Spleen (tissue), 11 donors: ENCODE results near the gene NOTCH1. TPM values are rescaled to one million over a fixed set of nuclear protein-coding genes. Genes with fewer than 3 reads are reported as not detected.
A peak's percentile ranks its signal among the peaks of the same experiment; 100 is the strongest.

Source experiments
- DNase-seq: peaks from one replicate; pipeline ENCODE4 v3.0.0-alpha.2; 2020
- H3K27ac ChIP-seq, 8 donors: fragments of 200-600 bp; sonication (generic) in 7 of 8; 1 replicate in 4 of 8; 2 replicates in 4 of 8; pipeline versions ENCODE4 v1.5.0 to v1.8.0; 2016 to 2021; ENCODE audit warnings: inconsistent platforms in 4 of 8, mild to moderate bottlenecking in 4 of 8, moderate library complexity in 1 of 8
- H3K27me3 ChIP-seq, 7 donors: fragments of 200-600 bp; sonication (generic) in 6 of 7; replicated peaks in 1 of 7; 1 replicate in 4 of 7; 2 replicates in 3 of 7; pipeline versions ENCODE4 v1.5.0 to v1.8.0; 2016 to 2021; ENCODE audit warnings: inconsistent platforms in 3 of 7, mild to moderate bottlenecking in 1 of 7
- H3K36me3 ChIP-seq, 6 donors: fragments of 200-600 bp; sonication (generic) in 5 of 6; 1 replicate in 4 of 6; 2 replicates in 2 of 6; pipeline versions ENCODE4 v1.5.0 to v1.8.0; 2016 to 2021; ENCODE audit warnings: inconsistent platforms in 2 of 6
- H3K4me1 ChIP-seq, 6 donors: fragments of 200-600 bp; sonication (generic) in 5 of 6; 1 replicate in 3 of 6; 2 replicates in 3 of 6; pipeline versions ENCODE4 v1.5.0 to v1.8.0; 2016 to 2021; ENCODE audit warnings: inconsistent platforms in 3 of 6
- H3K4me3 ChIP-seq, 8 donors: fragments of 200-600 bp; sonication (generic) in 7 of 8; 1 replicate in 4 of 8; 2 replicates in 4 of 8; pipeline versions ENCODE4 v1.5.0 to v1.8.0; 2016 to 2021; ENCODE audit warnings: inconsistent platforms in 4 of 8, mild to moderate bottlenecking in 4 of 8, moderate library complexity in 2 of 8
- H3K9me3 ChIP-seq, 8 donors: fragments of 200-600 bp; sonication (generic) in 7 of 8; 1 replicate in 4 of 8; 2 replicates in 4 of 8; pipeline versions ENCODE4 v1.5.0 to v1.8.0; 2016 to 2021; ENCODE audit warnings: inconsistent platforms in 4 of 8
- POLR2A ChIP-seq, 3 donors: fragments of 450-650 bp; IDR thresholded peaks; one replicate each; pipeline ENCODE4 v1.5.1; 2017; ENCODE audit warnings: antibody characterized with exemption in 3 of 3, mild to moderate bottlenecking in 1 of 3
- POLR2AphosphoS5 ChIP-seq, 3 donors: sonication (generic); formaldehyde crosslinking; IDR thresholded peaks; one replicate each; pipeline ENCODE4 v1.5.1; 2017; ENCODE audit warnings: antibody characterized with exemption in 3 of 3
- WGBS, 5 donors: extraction: QIAGEN DNeasy Blood & Tissue Kit in 3 of 5; methylation state at CpG; one replicate each; pipeline versions ENCODE4 v1.1.5 to v1.1.7; 2013 to 2018; 5-methylcytosine and 5-hydroxymethylcytosine counted together
- intact Hi-C: fragments of 100-400 bp; cut with DNase I; formaldehyde crosslinking; loops from one replicate; pipeline ENCODE4 v1.15.0; 2023; ENCODE audit warnings: low total_unique reads
- polyA plus RNA-seq, 3 donors: library from polyadenylated mRNA; stranded (reverse); fragments of 200-250 nt; gene quantifications; one replicate each; pipeline ENCODE4 v1.2.1, GENCODE V29; 2013
- total RNA-seq, 7 donors: library from RNA; depleted of rRNA in 3 of 7; stranded (reverse); fragments of >200 nt in 3 of 7; fragmentation: NEBNext Ultra II Directional in 4 of 7; extraction: Animal tissue kit (Norgen Biotek cat#: 25700) in 4 of 7; gene quantifications; one replicate each; pipeline versions ENCODE4 v1.1.0 to v1.2.1, GENCODE V29; 2016 to 2021
- TF ChIP-seq, protein P1 (sequence below), 11 experiments: fragments of 200-600 bp in 7 of 11; fragments of 450-650 bp in 4 of 11; sonication (generic) in 4 of 11; IDR thresholded peaks in 8 of 11; conservative IDR thresholded peaks in 3 of 11; 1 replicate in 7 of 11; 2 replicates in 4 of 11; pipeline versions ENCODE4 v1.4.0 to v1.8.0; 2016 to 2021; ENCODE audit warnings: antibody characterized with exemption in 11 of 11, inconsistent platforms in 4 of 11, mild to moderate bottlenecking in 1 of 11
- donor health status: healthy with polysubstance abuse.
- donor health status: DM: no; HTN: no; CAD: no; lungs with moderate emphysema.
- donor health status: DM: no; HTN: no; CAD: no.
- donor health status: Bipolar disorder and iron deficiency.
- donor health status: healthy.
- donor health status: DM: no; HTN: no; CAD: no.
- donor health status: DM: yes; HTN: yes; CAD: no.

NOTCH1 gene
- total and polyA plus RNA-seq, 10 donors, result 4.9 to 140 (median 93.9) TPM

DNA sequence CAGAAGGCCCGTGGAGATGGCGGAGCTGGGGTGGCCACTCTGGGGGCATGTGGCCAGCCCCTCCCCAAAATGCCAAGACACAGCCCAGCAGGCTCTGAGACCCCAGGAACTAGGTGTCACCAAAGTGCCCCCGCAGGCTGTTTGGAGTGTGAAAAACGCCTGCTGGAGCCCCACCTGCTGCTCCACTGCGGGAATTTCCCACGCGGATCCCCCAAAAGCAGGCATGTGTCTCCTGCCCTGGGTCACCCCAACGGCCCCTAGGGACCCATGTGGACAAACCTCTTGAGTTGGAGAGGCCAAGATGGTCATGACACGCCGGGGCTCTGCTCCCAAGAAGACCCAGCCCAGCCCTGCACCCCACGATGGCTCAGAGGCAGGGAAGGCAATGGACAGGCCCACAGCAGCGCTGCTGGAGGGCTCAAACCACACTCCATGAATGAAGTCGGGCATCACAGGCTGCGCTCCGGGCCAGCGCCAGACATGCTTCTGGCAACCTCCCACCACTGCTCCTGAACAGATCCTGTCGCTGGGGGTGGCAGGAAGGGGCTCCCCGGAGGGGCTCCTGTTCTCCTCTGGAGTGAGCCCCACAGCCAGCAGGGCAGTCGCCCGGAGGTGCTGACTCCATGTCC, 15.3 kb downstream of the NOTCH1 start:
- Histone ChIP-seq H3K4me3 (peak overlapping the region in 4 of 8 donors; percentile 9 to 32 (median 14)), H3K27ac (peak overlapping the region in 6 of 8 donors; percentile 46 to 90 (median 77)), H3K4me1 (peaks cover 77 to 99% (median 94%) of the 10 kb centered on the region in 6 donors), H3K27me3 (peaks cover 0 to 14% (median 0%) of the 10 kb centered on the region in 7 donors), H3K36me3 (peaks cover 0 to 41% (median 0%) of the 10 kb centered on the region in 6 donors), H3K9me3 (no peaks in the 10 kb centered on the region)
- no peak for DNase-seq
- intact Hi-C loops, result loop anchor here (10.0 kb wide), 1 partner anchor 46 kb away; the partner anchor contains the start of gene SEC16A
- 15 to 28% (median 22%) methylated on average over 4 to 20 of the region's 20 CpGs for WGBS, 5 donors
- TF ChIP-seq, protein P1, sequence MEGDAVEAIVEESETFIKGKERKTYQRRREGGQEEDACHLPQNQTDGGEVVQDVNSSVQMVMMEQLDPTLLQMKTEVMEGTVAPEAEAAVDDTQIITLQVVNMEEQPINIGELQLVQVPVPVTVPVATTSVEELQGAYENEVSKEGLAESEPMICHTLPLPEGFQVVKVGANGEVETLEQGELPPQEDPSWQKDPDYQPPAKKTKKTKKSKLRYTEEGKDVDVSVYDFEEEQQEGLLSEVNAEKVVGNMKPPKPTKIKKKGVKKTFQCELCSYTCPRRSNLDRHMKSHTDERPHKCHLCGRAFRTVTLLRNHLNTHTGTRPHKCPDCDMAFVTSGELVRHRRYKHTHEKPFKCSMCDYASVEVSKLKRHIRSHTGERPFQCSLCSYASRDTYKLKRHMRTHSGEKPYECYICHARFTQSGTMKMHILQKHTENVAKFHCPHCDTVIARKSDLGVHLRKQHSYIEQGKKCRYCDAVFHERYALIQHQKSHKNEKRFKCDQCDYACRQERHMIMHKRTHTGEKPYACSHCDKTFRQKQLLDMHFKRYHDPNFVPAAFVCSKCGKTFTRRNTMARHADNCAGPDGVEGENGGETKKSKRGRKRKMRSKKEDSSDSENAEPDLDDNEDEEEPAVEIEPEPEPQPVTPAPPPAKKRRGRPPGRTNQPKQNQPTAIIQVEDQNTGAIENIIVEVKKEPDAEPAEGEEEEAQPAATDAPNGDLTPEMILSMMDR (IDR thresholded peaks at IDR 0.05 in 8 of 11, conservative IDR thresholded peaks at IDR 0.05 in 3 of 11), result no peak
- TF ChIP-seq POLR2AphosphoS5 (IDR thresholded peaks at IDR 0.05), result peak in 2 of 3 donors; percentile 0 to 3
- TF ChIP-seq POLR2A (IDR thresholded peaks at IDR 0.05), result no peak

DNA sequence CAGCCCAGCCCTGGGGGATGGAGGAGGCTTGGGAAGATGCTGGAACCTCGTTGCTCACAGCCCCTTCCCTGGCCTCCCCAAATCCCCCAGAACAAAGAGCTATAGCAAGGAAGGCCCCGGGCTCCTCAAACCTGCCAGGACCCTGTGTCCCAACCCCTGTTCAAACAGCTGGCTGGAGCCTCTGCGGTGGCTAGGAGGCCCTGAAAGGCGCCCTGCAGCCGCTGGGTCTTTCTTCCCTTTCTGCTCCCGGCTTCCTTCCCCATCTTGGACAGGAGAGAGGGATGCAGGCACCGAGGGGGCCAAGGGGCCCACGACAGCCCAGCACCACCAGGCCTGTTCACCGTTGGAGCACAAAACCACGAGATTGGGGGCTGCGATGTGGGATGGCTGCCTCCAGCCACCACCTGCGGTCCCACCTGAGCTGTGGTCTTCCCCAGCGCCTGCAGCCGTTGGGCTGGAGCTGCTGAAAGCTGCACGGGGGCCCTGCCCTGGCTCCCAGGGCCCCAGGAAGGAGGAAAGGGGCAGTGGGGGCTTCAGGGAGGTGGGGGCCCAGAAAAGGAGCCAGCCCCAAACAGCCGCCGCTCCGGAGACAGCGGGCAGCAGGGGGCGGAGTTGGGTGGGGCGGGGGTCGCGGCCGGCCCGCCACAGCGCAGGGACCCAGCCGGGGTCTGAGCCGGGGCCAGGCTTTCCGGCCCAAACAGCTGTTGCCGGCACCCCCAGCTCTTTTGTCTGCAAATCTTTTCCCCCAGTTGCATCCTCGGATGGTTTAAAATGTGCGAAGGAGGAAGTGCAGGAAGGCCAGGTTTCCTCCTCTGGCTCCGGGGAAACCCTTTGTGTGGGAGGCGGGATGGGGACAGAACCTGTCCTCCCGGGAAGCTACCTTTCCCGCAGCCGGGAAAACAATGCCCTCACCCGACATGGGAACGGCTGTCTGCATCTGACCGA, 16.1 kb downstream of the NOTCH1 start:
- H3K27me3 ChIP-seq, result peaks cover 0 to 14% (median 0%) of the 10 kb centered on the region in 7 donors
- H3K4me1 ChIP-seq, result peaks cover 78 to 100% (median 95%) of the 10 kb centered on the region in 6 donors
- H3K27ac ChIP-seq, result peak overlapping the region; percentile 42 to 90 (median 61)
- 13 to 21% (median 18%) methylated on average over 16 to 40 of the region's 40 CpGs for WGBS, 5 donors
- H3K9me3 ChIP-seq, result no peaks in the 10 kb centered on the region
- H3K4me3 ChIP-seq, result peak overlapping the region in 4 of 8 donors; percentile 9 to 32 (median 14)
- no peak for DNase-seq
- H3K36me3 ChIP-seq, result peaks cover 0 to 48% (median 0%) of the 10 kb centered on the region in 6 donors
- peak; percentile 54 to 73 (median 69) for TF ChIP-seq POLR2AphosphoS5 (IDR thresholded peaks at IDR 0.05)
- TF ChIP-seq POLR2A (IDR thresholded peaks at IDR 0.05), result no peak
- TF ChIP-seq, protein P1 (IDR thresholded peaks at IDR 0.05 in 8 of 11, conservative IDR thresholded peaks at IDR 0.05 in 3 of 11), result peak in 1 of 11 experiments; percentile 42
- intact Hi-C loops, result loop anchor here (10.0 kb wide), 1 partner anchor 45 kb away; the partner anchor contains the start of gene SEC16A

DNA sequence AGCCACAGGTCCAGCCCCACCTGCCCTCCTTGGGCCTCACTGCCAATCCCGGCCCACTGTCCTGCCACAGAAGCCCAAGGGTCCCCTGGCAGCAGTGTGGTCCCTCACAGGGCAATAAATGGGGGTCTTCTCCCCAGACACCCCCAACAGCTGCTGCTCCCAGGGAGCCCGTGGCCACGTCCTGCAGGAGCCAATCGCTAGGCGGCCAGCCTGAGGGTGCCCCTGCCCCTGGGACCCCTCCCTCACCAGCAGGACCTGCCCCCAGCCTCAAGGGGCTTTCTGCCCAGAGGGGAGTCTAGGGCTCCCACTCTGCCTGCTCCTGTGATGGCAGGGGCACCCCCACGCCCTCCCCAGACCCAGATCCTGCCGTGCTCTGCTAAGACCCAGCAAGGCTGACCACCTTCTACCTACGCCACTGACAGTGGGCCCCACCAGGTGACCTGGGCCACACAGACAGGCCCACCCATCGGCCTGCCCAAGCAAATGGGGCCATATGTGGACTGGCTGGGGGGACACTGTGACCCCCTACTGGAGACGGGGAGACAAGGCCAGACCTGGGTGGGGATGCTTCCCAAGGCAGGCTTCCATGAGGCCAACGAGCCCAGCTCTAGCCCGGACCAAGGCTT, 17.0 kb downstream of the NOTCH1 start:
- WGBS, 5 donors, result 20 to 78% (median 73%) methylated on average over 1 to 12 of the region's 12 CpGs
- H3K36me3 ChIP-seq, result peaks cover 0 to 45% (median under 1%) of the 10 kb centered on the region in 6 donors
- peak overlapping the region in 7 of 8 donors; percentile 42 to 90 (median 71) for H3K27ac ChIP-seq

More for the DNA sequence above, 17.0 kb downstream of the NOTCH1 start:
- no peak for TF ChIP-seq POLR2AphosphoS5 (IDR thresholded peaks at IDR 0.05)
- TF ChIP-seq, protein P1 (IDR thresholded peaks at IDR 0.05 in 8 of 11, conservative IDR thresholded peaks at IDR 0.05 in 3 of 11), result no peak
- no peak for TF ChIP-seq POLR2A (IDR thresholded peaks at IDR 0.05)
- no peak for DNase-seq
- Histone ChIP-seq H3K4me1 (peaks cover 72 to 100% (median 91%) of the 10 kb centered on the region in 6 donors), H3K4me3 (no peak overlapping the region), H3K9me3 (no peaks in the 10 kb centered on the region), H3K27me3 (peaks cover 0 to 14% (median 0%) of the 10 kb centered on the region in 7 donors)
- intact Hi-C loops, result no loop called here
